ENCODE data around the gene GRPR.

Gene GRPR

DNA sequence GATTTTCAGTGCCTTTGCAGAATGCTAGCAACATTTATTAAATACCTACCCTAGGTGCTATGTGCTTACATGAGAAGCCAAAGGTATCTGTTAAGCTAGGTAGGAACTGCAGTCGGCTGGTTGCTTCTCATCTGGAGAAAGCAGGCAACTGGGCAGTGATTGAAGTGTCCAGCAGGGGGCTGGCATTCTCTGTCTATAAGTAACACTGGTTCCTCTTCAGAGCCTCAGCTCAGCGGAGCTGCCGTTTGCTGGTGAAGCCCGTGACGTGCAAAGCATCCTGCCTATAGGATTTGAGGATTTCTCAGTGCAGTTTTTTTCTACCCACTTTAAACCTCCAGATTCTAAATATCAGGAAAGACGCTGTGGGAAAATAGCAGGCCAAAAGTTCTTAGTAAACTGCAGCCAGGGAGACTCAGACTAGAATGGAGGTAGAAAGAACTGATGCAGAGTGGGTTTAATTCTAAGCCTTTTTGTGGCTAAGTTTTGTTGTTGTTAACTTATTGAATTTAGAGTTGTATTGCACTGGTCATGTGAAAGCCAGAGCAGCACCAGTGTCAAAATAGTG is at the start of gene GRPR:
Gene GRPR (plus strand): TSS at position 344 of the 565 bp plus-strand sequence. CDS start 389 bp downstream, outside the sequence.
- TF ChIP-seq, protein P1, sequence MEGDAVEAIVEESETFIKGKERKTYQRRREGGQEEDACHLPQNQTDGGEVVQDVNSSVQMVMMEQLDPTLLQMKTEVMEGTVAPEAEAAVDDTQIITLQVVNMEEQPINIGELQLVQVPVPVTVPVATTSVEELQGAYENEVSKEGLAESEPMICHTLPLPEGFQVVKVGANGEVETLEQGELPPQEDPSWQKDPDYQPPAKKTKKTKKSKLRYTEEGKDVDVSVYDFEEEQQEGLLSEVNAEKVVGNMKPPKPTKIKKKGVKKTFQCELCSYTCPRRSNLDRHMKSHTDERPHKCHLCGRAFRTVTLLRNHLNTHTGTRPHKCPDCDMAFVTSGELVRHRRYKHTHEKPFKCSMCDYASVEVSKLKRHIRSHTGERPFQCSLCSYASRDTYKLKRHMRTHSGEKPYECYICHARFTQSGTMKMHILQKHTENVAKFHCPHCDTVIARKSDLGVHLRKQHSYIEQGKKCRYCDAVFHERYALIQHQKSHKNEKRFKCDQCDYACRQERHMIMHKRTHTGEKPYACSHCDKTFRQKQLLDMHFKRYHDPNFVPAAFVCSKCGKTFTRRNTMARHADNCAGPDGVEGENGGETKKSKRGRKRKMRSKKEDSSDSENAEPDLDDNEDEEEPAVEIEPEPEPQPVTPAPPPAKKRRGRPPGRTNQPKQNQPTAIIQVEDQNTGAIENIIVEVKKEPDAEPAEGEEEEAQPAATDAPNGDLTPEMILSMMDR (IDR thresholded peaks at IDR 0.05; ENCODE audit: unreplicated experiment in 3 of 3) = peak; percentile 81 to 89 (median 84)
- peaks cover 9% of the 10 kb centered on the region for H3K27me3 Mint-ChIP-seq (ENCODE audit: low read depth)
- no peak within 1 kb of the TSS for H3K4me3 Mint-ChIP-seq

DNA sequence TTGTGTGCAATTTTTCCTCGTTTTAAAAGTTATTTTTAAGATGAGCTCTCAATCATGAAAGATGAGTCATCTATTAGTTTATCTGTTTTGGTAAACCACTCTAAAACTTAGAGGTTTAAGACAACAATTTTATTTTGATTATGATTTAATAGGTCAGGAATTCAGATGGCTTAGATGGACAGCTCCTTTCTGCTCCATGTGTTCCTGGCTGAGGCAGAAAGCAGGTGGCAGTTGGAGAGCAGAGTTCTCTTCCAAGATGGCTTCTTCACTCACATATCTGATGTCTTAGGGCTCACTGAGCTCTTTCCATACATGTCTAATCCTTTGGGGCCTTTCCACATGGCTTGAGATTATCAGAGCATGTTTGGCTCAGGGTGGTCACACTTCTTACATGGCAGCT is 48.3 kb upstream of the GRPR start:
- Mint-ChIP-seq H3K27me3 (ENCODE audit: low read depth) (no peaks in the 10 kb centered on the region), H3K9me3 (peaks cover 12% of the 10 kb centered on the region), H3K4me3 (no peak overlapping the region), H3K36me3 (ENCODE audit: low read depth) (no peaks in the 10 kb centered on the region), H3K27ac (no peak overlapping the region), H3K4me1 (peaks cover 10% of the 10 kb centered on the region)
- TF ChIP-seq, protein P1 (IDR thresholded peaks at IDR 0.05; ENCODE audit: unreplicated experiment in 3 of 3) = no peak

More for the DNA sequence above, at the start of gene GRPR:
- Mint-ChIP-seq H3K36me3 (ENCODE audit: low read depth) (no peaks in the 10 kb centered on the region), H3K4me1 (peaks cover 6% of the 10 kb centered on the region), H3K9me3 (peaks cover 10% of the 10 kb centered on the region), H3K27ac (no peak within 1 kb of the TSS)

DNA sequence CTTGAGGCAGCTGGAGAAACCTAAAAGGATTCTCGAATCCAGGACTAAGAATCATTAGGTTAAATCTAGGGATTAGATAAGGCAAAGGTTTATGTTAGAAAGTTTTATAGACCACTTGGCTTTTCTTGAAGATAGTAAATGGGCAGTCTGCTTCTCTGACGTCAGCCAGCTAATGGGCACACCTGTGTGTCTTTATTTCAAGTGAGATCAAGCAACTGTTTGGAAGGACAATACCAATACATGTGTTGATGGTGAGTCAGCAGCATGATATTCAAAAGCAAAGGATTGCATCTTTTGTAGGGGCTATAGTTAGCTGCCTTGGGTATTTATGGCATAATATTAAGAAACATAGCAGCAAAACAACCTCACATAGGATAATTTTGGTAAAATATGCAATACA is 46.5 kb upstream of the GRPR start:
- Mint-ChIP-seq H3K4me1 (peaks cover 10% of the 10 kb centered on the region), H3K9me3 (peaks cover 8% of the 10 kb centered on the region), H3K36me3 (ENCODE audit: low read depth) (no peaks in the 10 kb centered on the region), H3K27me3 (ENCODE audit: low read depth) (no peaks in the 10 kb centered on the region), H3K4me3 (no peak overlapping the region), H3K27ac (no peak overlapping the region)
- TF ChIP-seq, protein P1 (IDR thresholded peaks at IDR 0.05; ENCODE audit: unreplicated experiment in 3 of 3) = no peak

DNA sequence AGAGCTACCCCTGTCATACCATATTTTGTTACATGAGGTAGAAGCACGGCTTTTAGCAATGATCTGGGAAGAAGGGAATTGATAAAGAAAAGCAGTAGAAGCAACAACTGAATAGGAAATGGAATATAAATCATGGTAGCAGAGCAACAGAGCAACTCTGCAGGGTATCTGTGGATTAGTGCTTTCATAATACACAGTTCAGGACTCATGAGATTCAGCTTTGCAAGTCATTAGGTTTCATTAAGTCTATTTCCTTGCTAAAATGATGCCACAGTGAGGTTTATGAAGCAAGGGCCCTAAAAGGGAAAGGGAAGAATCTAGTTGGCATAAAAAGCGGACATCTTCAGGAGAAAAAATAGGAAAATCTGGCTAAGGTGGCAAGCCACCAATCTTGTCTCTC is 45.6 kb upstream of the GRPR start:
- Mint-ChIP-seq H3K36me3 (ENCODE audit: low read depth) (no peaks in the 10 kb centered on the region), H3K4me1 (peaks cover 10% of the 10 kb centered on the region), H3K27me3 (ENCODE audit: low read depth) (no peaks in the 10 kb centered on the region), H3K27ac (no peak overlapping the region), H3K9me3 (peaks cover 6% of the 10 kb centered on the region), H3K4me3 (no peak overlapping the region)
- TF ChIP-seq, protein P1 (IDR thresholded peaks at IDR 0.05; ENCODE audit: unreplicated experiment in 3 of 3) = no peak

DNA sequence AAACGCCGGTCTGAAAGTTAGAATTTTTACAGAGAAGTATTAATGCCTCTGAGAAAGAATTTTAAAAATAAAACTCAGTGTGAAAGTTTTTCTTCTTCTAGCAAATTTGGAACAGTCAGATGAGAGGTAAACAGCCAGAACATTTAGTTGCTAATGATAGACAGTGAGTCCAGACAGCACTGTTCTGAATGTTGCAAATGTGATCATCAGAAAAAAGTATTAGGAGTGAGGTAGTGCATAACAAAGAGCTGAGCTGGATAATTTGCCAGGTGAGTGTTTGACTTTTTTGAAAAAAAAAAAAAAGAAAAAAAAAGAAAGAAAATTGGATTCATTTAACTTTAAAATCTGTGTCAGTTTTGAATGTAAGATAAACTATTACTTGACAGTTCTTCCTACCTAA is 42.0 kb upstream of the GRPR start:
- Mint-ChIP-seq H3K4me1 (peaks cover 5% of the 10 kb centered on the region), H3K27ac (no peak overlapping the region), H3K4me3 (no peak overlapping the region), H3K36me3 (ENCODE audit: low read depth) (no peaks in the 10 kb centered on the region), H3K27me3 (ENCODE audit: low read depth) (no peaks in the 10 kb centered on the region), H3K9me3 (no peaks in the 10 kb centered on the region)
- TF ChIP-seq, protein P1 (IDR thresholded peaks at IDR 0.05; ENCODE audit: unreplicated experiment in 3 of 3) = no peak

DNA sequence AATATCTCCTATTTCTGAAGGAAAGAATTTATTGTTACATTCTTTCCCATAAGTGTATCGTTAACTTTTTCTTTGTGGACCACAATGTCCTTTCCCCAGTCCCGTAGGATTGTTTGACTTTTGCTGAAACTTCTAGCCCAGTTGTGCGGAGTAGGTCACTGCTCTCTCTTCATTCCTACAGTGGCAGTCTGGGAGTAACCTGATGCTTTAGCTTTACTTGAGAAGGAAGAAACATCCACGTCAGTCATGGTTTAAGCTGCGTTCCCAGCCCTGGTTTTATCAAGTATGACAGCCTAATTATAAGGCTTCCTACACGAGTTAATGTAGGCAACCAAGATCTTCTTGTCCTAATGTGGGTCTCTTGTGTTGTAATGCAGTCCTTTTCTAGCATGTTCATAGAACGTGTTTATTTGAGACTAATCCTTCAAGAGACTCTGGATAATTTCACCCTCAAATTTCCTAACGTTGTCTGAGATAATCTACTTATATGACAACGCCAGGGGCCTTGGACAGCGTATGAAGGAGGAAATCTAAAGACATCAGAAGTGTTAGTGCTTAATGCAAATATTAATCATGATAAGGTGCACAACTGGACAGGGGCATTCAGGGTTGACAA is 40.8 kb upstream of the GRPR start:
- Mint-ChIP-seq H3K36me3 (ENCODE audit: low read depth) (no peaks in the 10 kb centered on the region), H3K9me3 (no peaks in the 10 kb centered on the region), H3K4me1 (no peaks in the 10 kb centered on the region), H3K27ac (no peak overlapping the region), H3K27me3 (ENCODE audit: low read depth) (no peaks in the 10 kb centered on the region), H3K4me3 (no peak overlapping the region)
- TF ChIP-seq, protein P1 (IDR thresholded peaks at IDR 0.05; ENCODE audit: unreplicated experiment in 3 of 3) = no peak
